Measurements from ENCODE around the gene NTRK2. TPM values are rescaled to one million over a fixed set of nuclear protein-coding genes. Genes with fewer than 3 reads are reported as not detected.

The NTRK2 gene
- total and polyA plus RNA-seq, 10 of the 15 experiments (the other 5 are each of a cell fraction or from before 2014, with no cell fraction given): 0.42 to 4.6 (median 0.65) TPM

DNA sequence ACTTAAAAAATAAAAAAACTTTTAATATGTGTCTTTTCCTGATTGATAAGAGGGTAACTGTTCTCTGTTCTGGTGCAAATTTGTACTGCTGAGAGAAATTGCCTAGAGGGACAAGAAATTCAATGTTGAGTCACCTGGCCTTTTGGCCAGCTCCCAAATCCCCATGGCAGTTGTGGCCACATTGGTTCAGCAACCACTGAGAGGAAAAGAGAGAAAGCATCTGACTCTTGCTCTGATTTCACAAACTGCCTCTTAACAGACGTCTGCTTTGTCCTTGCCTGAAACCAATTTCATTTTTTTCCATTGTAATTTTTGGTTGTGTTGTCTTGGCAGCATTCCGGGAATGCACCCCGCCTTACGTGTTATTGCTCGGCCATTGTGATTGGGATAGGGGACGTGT is 42.4 kb downstream of the NTRK2 start (continued):
- TF ChIP-seq, protein P1, sequence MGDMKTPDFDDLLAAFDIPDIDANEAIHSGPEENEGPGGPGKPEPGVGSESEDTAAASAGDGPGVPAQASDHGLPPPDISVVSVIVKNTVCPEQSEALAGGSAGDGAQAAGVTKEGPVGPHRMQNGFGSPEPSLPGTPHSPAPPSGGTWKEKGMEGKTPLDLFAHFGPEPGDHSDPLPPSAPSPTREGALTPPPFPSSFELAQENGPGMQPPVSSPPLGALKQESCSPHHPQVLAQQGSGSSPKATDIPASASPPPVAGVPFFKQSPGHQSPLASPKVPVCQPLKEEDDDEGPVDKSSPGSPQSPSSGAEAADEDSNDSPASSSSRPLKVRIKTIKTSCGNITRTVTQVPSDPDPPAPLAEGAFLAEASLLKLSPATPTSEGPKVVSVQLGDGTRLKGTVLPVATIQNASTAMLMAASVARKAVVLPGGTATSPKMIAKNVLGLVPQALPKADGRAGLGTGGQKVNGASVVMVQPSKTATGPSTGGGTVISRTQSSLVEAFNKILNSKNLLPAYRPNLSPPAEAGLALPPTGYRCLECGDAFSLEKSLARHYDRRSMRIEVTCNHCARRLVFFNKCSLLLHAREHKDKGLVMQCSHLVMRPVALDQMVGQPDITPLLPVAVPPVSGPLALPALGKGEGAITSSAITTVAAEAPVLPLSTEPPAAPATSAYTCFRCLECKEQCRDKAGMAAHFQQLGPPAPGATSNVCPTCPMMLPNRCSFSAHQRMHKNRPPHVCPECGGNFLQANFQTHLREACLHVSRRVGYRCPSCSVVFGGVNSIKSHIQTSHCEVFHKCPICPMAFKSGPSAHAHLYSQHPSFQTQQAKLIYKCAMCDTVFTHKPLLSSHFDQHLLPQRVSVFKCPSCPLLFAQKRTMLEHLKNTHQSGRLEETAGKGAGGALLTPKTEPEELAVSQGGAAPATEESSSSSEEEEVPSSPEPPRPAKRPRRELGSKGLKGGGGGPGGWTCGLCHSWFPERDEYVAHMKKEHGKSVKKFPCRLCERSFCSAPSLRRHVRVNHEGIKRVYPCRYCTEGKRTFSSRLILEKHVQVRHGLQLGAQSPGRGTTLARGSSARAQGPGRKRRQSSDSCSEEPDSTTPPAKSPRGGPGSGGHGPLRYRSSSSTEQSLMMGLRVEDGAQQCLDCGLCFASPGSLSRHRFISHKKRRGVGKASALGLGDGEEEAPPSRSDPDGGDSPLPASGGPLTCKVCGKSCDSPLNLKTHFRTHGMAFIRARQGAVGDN (IDR thresholded peaks at IDR 0.05): peak; percentile 48; the same call in 1 of the 2 replicates
- no peak for TF ChIP-seq CBX5 (IDR thresholded peaks at IDR 0.05; ENCODE audit: low read depth)
- no peak for TF ChIP-seq EGR1 (IDR thresholded peaks at IDR 0.05; ENCODE audit: borderline replicate concordance in 1 of 2, low read depth in 2 of 2, low read length in 2 of 2)
- peak; percentile 35; the same call in 1 of the 2 replicates for TF ChIP-seq RAD51 (IDR thresholded peaks at IDR 0.05)

DNA sequence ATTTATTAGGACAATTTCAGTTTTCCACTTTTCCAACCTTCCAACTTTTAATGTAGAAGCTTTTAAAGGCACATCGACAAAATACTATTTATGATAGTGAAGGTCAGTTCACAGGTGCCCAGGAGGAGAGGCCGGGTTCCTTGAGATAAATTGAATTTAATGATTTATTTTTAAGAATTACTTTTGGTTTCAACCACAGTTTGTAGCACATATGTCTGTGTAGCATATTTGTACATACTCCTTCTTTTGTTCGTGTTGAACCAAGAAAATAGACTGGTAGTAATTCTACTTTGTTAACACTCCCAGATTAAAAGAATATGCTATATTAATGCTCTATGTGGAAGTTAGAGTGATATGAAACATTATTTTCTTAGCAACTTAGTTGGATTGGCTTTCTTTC is 46.7 kb downstream of the NTRK2 start:
- SMC1A ChIA-PET (ENCODE audit: uncharacterized antibody, unreplicated experiment): interaction anchor here (1.0 to 2.7 kb wide), 5 partner anchors 12 to 64 kb away, joined by 4 to 8 read pairs (median 6); no protein-coding TSS in a partner anchor
- H3K36me3 ChIP-seq (ENCODE audit: control insufficient read depth in 2 of 2, insufficient read depth in 2 of 2, low read length in 1 of 2): no peaks in the 10 kb centered on the region
- H3K27me3 ChIP-seq (replicated peaks in 1 of 2; ENCODE audit: control insufficient read depth in 2 of 2, insufficient read depth in 2 of 2, low read length in 1 of 2): no peaks in the 10 kb centered on the region
- no peak overlapping the region for H3K9ac ChIP-seq (ENCODE audit: control insufficient read depth, insufficient read depth, low read length)
- ATAC-seq (peak; percentile 52), FAIRE-seq (no peak), DNase-seq (ENCODE audit: low read depth, low spot score) (no peak)
- BruUV-seq (replicated peaks): no TSS peak
- CTCF ChIA-PET: interaction anchor here (0.9 to 2.2 kb wide), 7 partner anchors 9 to 65 kb away, joined by 3 to 6 read pairs (median 4); no protein-coding TSS in a partner anchor
- RAD21 ChIA-PET (ENCODE audit: unreplicated experiment): interaction anchor here (2.8 kb wide), 1 partner anchor 64 kb away, joined by 14 read pairs; no protein-coding TSS in a partner anchor
- no peaks in the 10 kb centered on the region for H3K79me2 ChIP-seq (ENCODE audit: control insufficient read depth, insufficient read depth, low read length)
- no peak overlapping the region; the same call in 1 of the 2 replicates for H3K4me2 ChIP-seq (ENCODE audit: control insufficient read depth, insufficient read depth)
- POLR2A ChIA-PET: no interaction called here
- H3K4me1 ChIP-seq (ENCODE audit: control insufficient read depth, insufficient read depth, low read length): 0 out of 2 replicates have a peak, but pooled peaks cover 4% of the 10 kb centered on the region
- no peak overlapping the region for H3K4me3 ChIP-seq
- intact Hi-C loops (cut with micrococcal nuclease; ENCODE audit: unreplicated experiment): no loop called here
- TF ChIP-seq RCOR1 (conservative IDR thresholded peaks at IDR 0.05; ENCODE audit: low read depth, low read length) (no peak), MYC (IDR thresholded peaks at IDR 0.05; ENCODE audit: insufficient read depth, insufficient read length, insufficient replicate concordance, low read length, severe bottlenecking) (no peak), BMI1 (IDR thresholded peaks at IDR 0.05; ENCODE audit: borderline replicate concordance) (no peak), PAX5 (IDR thresholded peaks at IDR 0.05; ENCODE audit: borderline replicate concordance, low read depth, low read length) (no peak)
- in situ Hi-C loops (cut with MboI): no loop called here
- no peak overlapping the region for H2AFZ ChIP-seq (ENCODE audit: control insufficient read depth, low read depth, low read length)
- 56% methylated on average over 3 of the region's 3 CpGs for WGBS (ENCODE audit: insufficient coverage, insufficient replicate concordance, low lambda C conversion rate, missing lambda C conversion rate)
- no peak overlapping the region for H3K27ac ChIP-seq (ENCODE audit: control insufficient read depth, insufficient read depth)
- no peaks in the 10 kb centered on the region for H4K20me1 ChIP-seq (ENCODE audit: control insufficient read depth, insufficient read depth)
- H3K9me3 ChIP-seq (replicated peaks; ENCODE audit: control insufficient read depth, insufficient read depth, low read length): no peaks in the 10 kb centered on the region; the same call in 1 of the 3 replicates
